SU-DHL-6 (cell line): ENCODE data around the gene GUK1.

Experiments used
- H2AFZ ChIP-seq: fragments of 200-600 bp; sonication (generic); 2 replicates; pipeline ENCODE4 v1.6.1; 2014; ENCODE audit warnings: low read depth, mild to moderate bottlenecking, moderate library complexity, mixed read lengths, antibody characterized with exemption, low read length; ENCODE audit not compliant: severe bottlenecking
- H3F3A ChIP-seq: fragments of 200-600 bp; shearing (Covaris generic); 2 replicates; pipeline ENCODE4 v1.6.0; 2016; ENCODE audit warnings: antibody characterized with exemption, mild to moderate bottlenecking; ENCODE audit not compliant: insufficient read depth
- H3K27ac ChIP-seq: fragments of 200-600 bp; sonication (generic); 2 replicates; pipeline ENCODE4 v1.5.1; 2016; ENCODE audit warnings: low read depth, mild to moderate bottlenecking, low read length, moderate library complexity, mixed read lengths
- H3K27me3 ChIP-seq: fragments of 200-600 bp; sonication (generic), shearing (Covaris generic); 2 replicates; pipeline ENCODE4 v1.6.0; 2014; ENCODE audit warnings: mild to moderate bottlenecking, low read length
- H3K36me3 ChIP-seq: fragments of 200-600 bp; sonication (generic); 2 replicates; pipeline ENCODE4 v1.6.1; 2014; ENCODE audit warnings: mild to moderate bottlenecking, low read length, mixed read lengths
- H3K4me2 ChIP-seq: fragments of 300-600, 200-600 bp; shearing (Covaris generic), sonication (generic); 2 replicates; pipeline ENCODE4 v1.6.0; 2014; ENCODE audit warnings: low read length, low read depth, mild to moderate bottlenecking; ENCODE audit not compliant: poor library complexity, severe bottlenecking
- H3K4me3 ChIP-seq: fragments of 200-600 bp; sonication (generic); 2 replicates; pipeline ENCODE4 v1.5.1; 2014; ENCODE audit warnings: antibody characterized with exemption, low read length, mild to moderate bottlenecking, mixed read lengths; ENCODE audit not compliant: insufficient read depth, poor library complexity, severe bottlenecking
- H3K79me2 ChIP-seq: fragments of 200-600 bp; sonication (generic); 2 replicates; pipeline ENCODE4 v1.6.1; 2014; ENCODE audit warnings: mild to moderate bottlenecking, low read length, moderate library complexity; ENCODE audit not compliant: insufficient read depth
- H3K9ac ChIP-seq: fragments of 200-600 bp; sonication (generic); 2 replicates; pipeline ENCODE4 v1.7.0; 2014; ENCODE audit warnings: mild to moderate bottlenecking, low read length
- H3K9me2 ChIP-seq: fragments of 200-600 bp; sonication (generic); replicated peaks from 2 replicates; pipeline ENCODE4 v1.6.1; 2014; ENCODE audit warnings: low read length; ENCODE audit not compliant: insufficient read depth
- H3K9me3 ChIP-seq: fragments of 200-600 bp; sonication (generic); 2 replicates; pipeline ENCODE4 v1.6.1; 2014; ENCODE audit warnings: low read length, mixed read lengths; ENCODE audit not compliant: insufficient read depth
- H4K20me1 ChIP-seq: fragments of 200-600 bp; sonication (generic); 2 replicates; pipeline ENCODE4 v1.6.1; 2014; ENCODE audit warnings: low read depth, mild to moderate bottlenecking, antibody characterized with exemption, low read length, moderate library complexity, mixed read lengths
- CTCF ChIP-seq: fragments of 200-600 bp; sonication (generic); IDR thresholded peaks from one replicate; pipeline ENCODE4 v1.5.1; 2017; ENCODE audit warnings: antibody characterized with exemption, mild to moderate bottlenecking, low read length, moderate library complexity; ENCODE audit not compliant: insufficient read depth, poor library complexity, severe bottlenecking
- EZH2phosphoT487 ChIP-seq: fragments of 200-600 bp; sonication (generic), shearing (Covaris generic); conservative IDR thresholded peaks from 2 replicates; pipeline ENCODE4 v1.6.1; 2018; ENCODE audit warnings: mild to moderate bottlenecking, antibody characterized with exemption, low read length, moderate library complexity, mixed read lengths

GUK1 gene

GRCh38 chr1:228194921-228195812, 55.1 kb downstream of the GUK1 start:
- Histone ChIP-seq H3K36me3 (no peaks in the 10 kb centered on the region), H3K9me2 (no peaks in the 10 kb centered on the region), H3K9ac (no peak overlapping the region), H3K27me3 (no peaks in the 10 kb centered on the region), H3K9me3 (peaks cover 16% of the 10 kb centered on the region; the same call in 1 of the 2 replicates), H3K4me2 (no peak overlapping the region), H4K20me1 (no peaks in the 10 kb centered on the region), H3F3A (no peaks in the 10 kb centered on the region), H3K79me2 (no peaks in the 10 kb centered on the region), H2AFZ (no peak overlapping the region), H3K27ac (no peak overlapping the region), H3K4me3 (no peak overlapping the region)
- TF ChIP-seq CTCF (no peak), EZH2phosphoT487 (no peak)

- no peaks in the 10 kb centered on the region for H3K27me3 ChIP-seq
- H4K20me1 ChIP-seq, result no peaks in the 10 kb centered on the region
- H3K36me3 ChIP-seq, result no peaks in the 10 kb centered on the region
- peaks cover 16% of the 10 kb centered on the region; the same call in 1 of the 2 replicates for H3K9me3 ChIP-seq
- H2AFZ ChIP-seq, result no peak overlapping the region
- H3K9ac ChIP-seq, result no peak overlapping the region
- no peak overlapping the region for H3K27ac ChIP-seq
- no peak overlapping the region for H3K4me2 ChIP-seq
- H3K4me3 ChIP-seq, result no peak overlapping the region
- no peaks in the 10 kb centered on the region for H3K9me2 ChIP-seq
- no peaks in the 10 kb centered on the region for H3K79me2 ChIP-seq
- H3F3A ChIP-seq, result no peaks in the 10 kb centered on the region
- TF ChIP-seq CTCF (no peak), EZH2phosphoT487 (no peak)
Measured at GRCh38 chr1:228197555-228198147, 57.6 kb downstream of the GUK1 start.
